GM18520 (cell line): Measurements from ENCODE around the gene MAPK10.
"Not testable (repeated sequence)": the region's sequence is repeated elsewhere in the genome, so short reads cannot be mapped to it uniquely, and the experiment has no call there.

Source experiments
- ATAC-seq: cut with Tn5 transposase; IDR thresholded peaks from one replicate; pipeline ENCODE4 v1.9.1; 2021; ENCODE audit not compliant: unreplicated experiment

Gene MAPK10

DNA sequence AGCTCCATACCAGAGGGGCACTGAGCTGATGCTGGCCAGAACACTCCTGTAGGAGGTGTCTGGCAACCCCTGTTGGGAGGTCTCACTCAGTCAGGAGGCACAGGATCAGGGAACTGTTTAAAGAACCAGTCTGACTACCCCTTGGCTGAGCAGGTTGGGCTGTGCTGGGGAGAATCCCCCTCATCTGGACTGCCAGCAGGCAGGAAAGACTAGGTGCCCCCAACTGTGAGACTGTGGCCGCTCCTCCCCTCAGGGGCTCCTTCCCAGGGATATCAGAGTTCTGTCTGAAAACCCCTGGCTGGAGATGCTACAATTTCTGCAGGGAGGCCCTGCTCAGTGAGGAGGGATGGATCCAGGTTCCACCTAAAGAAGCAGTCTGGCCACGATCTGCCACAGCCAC lies 245.3 kb downstream of the MAPK10 start:
- no peak for ATAC-seq

GRCh38 chr4:86108834-86109233 lies 251.0 kb downstream of the MAPK10 start:
- no peak for ATAC-seq

- ATAC-seq, result no peak
These were observed 251.7 kb downstream of the MAPK10 start for GRCh38 chr4:86108137-86108536.

- ATAC-seq, result no peak
These were observed 252.7 kb downstream of the MAPK10 start for GRCh38 chr4:86107112-86107511.

- no peak for ATAC-seq
These were observed 253.4 kb downstream of the MAPK10 start for GRCh38 chr4:86106475-86106874.

- no peak for ATAC-seq
These were observed 258.0 kb downstream of the MAPK10 start for GRCh38 chr4:86101841-86102240.

GRCh38 chr4:86101410-86101809 lies 258.4 kb downstream of the MAPK10 start:
- no peak for ATAC-seq

- ATAC-seq, result no peak
These were observed 259.2 kb downstream of the MAPK10 start for GRCh38 chr4:86100539-86101215.

GRCh38 chr4:86099348-86099747 lies 260.5 kb downstream of the MAPK10 start:
- ATAC-seq, result no peak

GRCh38 chr4:86098691-86099090 lies 261.2 kb downstream of the MAPK10 start:
- ATAC-seq, result no peak

- ATAC-seq, result no peak
These were observed 263.5 kb downstream of the MAPK10 start for GRCh38 chr4:86096373-86096772.

DNA sequence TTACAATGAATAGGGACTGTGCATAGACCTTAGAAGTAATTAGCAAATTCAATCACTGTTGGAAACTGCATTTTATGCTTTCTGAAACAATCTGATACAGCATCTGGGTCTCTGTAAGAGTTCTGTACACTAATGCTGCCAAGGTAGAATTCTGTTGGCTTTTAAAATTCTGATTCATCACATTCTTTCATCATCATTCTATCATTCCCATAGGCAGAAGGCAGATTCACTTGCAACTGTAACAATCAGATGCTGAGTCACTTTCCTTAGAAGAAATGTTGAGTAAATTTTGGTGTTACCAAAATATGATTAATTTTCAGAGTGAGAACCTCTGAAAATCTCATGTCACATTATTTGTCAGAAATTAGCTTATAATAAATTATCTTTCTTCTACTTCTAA lies 267.2 kb downstream of the MAPK10 start:
- no peak for ATAC-seq

- ATAC-seq, result no peak
These were observed 268.7 kb downstream of the MAPK10 start for GRCh38 chr4:86091201-86091600.

DNA sequence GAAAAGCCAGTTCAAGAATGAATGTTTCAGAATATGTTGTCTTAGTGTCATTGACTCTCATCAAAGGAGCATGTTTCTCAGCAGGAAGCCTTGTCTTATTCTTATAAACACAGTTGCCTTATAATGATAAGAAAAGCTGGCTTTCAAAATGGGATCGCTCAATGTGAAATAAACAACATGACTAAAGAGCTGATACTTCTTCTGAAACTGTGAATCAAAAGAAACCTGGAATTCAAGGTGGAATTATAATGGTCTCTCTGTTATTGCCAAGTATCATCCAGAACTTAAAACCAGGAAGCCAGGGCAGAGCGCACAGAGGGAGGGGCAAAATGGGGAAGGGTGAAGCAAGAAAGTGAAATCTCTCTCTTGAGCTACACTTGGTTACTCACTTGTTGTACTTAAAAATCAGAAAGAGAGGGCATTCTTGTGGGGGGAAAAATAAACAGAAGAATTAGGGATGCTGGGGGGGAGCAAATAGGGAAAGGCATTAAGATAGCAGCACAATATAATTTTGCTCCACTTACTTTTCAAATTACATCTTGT lies 270.0 kb downstream of the MAPK10 start:
- ATAC-seq, result no peak

DNA sequence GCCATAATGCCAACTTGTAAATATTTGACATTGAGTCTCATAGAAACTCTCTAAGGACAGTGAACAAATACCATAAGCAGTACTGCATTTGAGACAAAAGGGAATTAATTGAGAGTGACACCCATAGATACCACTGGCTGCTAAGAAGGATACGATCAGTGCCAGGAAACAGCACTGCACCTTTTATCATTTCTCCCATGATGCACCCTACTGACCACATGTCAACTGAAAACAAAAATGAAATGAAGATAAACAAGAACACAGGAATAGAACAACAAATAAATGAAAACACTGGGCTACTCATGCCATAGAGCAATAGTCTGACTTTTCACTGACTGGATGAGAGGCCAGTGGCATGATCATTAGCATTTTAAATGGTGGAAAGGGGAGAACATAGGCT lies 270.8 kb downstream of the MAPK10 start:
- ATAC-seq, result no peak

- ATAC-seq, result not testable (repeated sequence)
These were observed 284.1 kb downstream of the MAPK10 start for GRCh38 chr4:86075796-86076195.

DNA sequence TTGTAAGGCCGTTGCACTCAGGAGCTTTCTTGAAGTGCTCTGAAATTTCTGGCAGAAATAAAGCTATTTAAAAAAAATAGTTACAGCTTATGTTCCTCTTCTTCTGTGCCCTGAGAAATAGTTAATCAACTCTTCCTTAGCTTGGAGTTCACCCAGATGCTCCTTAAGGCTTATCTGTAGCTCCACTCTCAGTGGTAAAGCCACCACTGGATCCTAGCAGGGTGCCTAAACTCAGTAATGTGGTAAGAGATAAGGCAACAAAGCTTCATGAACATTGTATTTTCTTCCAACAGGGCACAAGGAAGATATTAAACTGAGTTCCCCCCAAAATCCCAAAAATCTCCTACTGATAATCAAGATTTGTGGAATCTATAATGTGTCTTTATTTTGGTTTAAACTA lies 299.5 kb downstream of the MAPK10 start:
- ATAC-seq, result no peak

GRCh38 chr4:86058621-86059020 lies 301.2 kb downstream of the MAPK10 start:
- no peak for ATAC-seq

DNA sequence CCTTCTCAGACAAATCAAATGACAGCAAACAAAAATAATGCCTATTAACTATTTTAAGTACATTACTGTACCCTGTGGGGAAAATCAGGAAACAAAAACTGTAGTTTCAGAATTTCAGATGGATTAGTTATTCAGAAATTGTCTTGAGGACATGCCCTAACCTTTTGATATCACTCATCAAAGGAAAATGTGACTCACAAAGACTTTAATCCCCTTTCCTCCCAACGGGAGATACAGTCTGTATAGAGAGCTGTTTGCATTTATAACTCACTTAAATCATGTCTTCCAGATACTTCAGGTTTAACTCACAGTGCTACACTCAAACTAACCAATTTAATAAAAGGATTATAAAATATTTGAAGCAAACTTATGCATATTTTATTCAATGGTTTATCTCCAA lies 304.0 kb downstream of the MAPK10 start:
- ATAC-seq, result no peak

DNA sequence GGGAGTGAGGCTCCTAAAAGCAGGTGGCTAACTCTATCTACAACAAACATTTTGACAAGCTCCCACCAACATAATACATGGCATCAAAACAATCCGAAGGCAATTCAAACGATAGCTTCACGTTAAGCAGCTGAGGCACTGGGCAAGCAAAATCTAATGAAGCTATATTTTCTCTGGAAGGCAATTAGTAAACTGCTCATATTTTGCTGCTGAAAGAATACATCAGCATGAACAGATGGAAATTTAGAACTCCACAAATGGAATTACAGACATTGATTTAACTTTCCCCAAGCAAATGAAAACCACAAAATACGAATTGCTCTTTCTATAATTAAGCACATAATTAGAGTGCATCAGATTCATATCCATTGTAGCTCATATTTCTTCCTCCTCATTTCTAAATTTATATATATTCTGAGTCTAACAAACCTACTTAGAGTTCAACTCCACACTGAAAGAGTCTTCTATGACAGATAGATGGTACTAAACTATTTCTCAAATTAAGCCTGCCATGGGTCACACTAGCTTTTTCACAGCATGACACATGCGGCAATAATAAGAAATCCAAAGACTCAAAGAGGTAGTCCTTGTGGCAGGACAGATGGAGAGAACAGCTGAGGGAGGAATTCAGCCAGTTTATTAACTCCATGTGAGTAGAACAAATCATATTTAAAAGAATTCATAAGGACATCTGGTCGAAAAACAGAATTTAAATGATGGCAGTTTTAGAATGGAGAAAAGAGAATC lies 305.4 kb downstream of the MAPK10 start:
- ATAC-seq, result no peak

GRCh38 chr4:86050496-86050895 lies 309.4 kb downstream of the MAPK10 start:
- ATAC-seq, result no peak

DNA sequence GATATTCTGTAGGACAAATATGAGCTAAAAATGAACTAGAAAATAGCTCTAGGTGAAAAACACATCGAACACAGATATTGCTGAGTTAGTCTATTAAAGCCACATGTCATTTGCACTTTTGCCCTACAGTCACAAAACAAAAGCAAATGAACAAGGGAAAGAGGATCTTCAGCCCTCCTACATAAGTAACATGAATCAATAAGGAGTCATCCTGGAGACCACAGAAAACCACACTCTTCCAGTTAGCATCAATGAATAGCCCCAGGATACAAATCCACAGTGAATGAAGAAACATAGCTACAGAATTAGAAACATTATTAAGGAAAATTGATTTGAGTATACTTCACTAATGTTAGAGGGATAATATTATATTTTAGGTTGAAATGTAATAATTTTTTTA lies 311.4 kb downstream of the MAPK10 start:
- ATAC-seq, result no peak
